ENCODE data around the gene TYMP.
"Not testable (repeated sequence)": the region's sequence is repeated elsewhere in the genome, so short reads cannot be mapped to it uniquely, and the experiment has no call there.

Gene TYMP

GRCh38 chr22:50562523-50563412 lies 33.0 kb upstream of the TYMP start, which contains the start of gene SYCE3:
SYCE3 (minus strand) TSS chr22:50562919; CDS start chr22:50556405, 6,514 bp downstream.
- DNase-seq = peak; percentile 95

GRCh38 chr22:50561401-50562358 lies 31.9 kb upstream of the TYMP start:
- DNase-seq = no peak

GRCh38 chr22:50560034-50560433 lies 30.2 kb upstream of the TYMP start:
- DNase-seq = no peak

- DNase-seq = no peak
Measured at GRCh38 chr22:50556703-50557102, 26.9 kb upstream of the TYMP start.

DNA sequence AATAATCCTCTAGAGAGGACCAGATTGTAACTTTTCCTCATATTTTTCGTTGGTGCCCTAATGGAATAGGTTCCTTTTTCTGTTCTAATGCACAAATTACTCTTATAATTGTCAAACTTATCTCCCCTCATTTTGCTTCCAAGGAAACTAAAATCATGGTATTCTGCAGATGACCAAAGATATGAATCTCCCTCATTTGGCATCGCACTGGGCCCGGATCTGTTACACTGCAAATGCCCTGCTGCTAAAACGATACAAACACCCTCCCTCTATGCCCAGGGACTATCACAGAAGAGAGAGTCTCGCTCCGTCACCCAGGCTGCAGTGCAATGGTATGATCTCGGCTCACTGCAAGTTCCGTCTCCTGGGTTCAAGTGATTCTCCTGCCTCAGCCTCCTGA lies 23.5 kb upstream of the TYMP start:
- DNase-seq = no peak

- DNase-seq = no peak
Measured at GRCh38 chr22:50551160-50551752, 21.4 kb upstream of the TYMP start.

DNA sequence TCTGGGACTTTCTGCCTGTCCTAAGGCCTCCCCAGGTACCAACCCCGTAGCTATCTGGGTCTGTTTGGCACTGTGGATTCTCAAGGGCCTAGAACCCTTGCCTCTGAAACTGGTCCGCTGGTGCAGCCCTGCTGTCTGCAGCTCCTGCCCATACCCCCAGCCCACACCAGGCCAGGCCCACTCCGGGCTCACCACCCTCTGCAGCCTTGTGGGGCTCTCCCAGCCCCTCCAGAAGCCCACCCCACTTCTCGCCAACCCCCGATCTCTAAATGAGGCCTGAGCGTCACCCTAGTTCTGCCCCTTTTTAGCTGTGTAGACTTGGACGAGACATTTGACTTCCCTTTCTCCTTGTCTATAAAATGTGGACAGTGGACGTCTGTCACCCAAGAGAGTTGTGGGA lies 20.6 kb upstream of the TYMP start:
- DNase-seq = no peak

DNA sequence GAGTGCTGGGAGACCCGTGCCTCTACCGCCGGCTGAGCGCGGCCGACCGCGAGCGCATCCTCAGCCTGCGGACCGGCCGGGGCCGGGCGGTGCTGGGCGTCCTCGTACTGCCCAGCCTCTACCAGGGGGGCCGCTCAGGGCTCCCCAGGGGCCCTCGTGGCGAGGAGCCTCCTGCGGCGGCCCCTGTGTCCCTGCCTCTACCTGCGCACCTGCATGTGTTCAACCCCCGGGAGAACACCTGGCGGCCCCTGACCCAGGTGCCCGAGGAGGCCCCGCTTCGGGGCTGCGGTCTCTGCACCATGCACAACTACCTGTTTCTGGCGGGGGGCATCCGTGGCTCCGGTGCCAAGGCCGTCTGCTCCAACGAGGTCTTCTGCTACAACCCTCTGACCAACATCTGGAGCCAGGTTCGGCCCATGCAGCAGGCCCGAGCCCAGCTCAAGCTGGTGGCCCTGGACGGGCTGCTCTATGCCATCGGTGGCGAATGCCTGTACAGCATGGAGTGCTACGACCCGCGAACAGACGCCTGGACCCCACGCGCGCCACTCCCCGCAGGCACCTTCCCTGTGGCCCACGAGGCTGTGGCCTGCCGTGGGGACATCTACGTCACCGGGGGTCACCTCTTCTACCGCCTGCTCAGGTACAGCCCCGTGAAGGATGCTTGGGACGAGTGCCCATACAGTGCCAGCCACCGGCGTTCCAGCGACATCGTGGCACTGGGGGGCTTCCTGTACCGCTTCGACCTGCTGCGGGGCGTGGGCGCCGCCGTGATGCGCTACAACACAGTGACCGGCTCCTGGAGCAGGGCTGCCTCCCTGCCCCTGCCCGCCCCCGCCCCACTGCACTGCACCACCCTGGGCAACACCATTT lies 19.3 kb upstream of the TYMP start:
- DNase-seq = no peak

- no peak for DNase-seq
Measured at GRCh38 chr22:50548040-50548920, 18.5 kb upstream of the TYMP start.

GRCh38 chr22:50547263-50547985 lies 17.6 kb upstream of the TYMP start:
- DNase-seq = no peak

- no peak for DNase-seq
Measured at GRCh38 chr22:50546326-50547262, 16.8 kb upstream of the TYMP start.

- DNase-seq = no peak
Measured at GRCh38 chr22:50545522-50546325, 15.9 kb upstream of the TYMP start, which contains the start of gene KLHDC7B. KLHDC7B (plus strand) TSS chr22:50545899; CDS start chr22:50546244, 345 bp downstream.

GRCh38 chr22:50544746-50545253 lies 15.0 kb upstream of the TYMP start:
- no peak for DNase-seq

GRCh38 chr22:50544078-50544745 lies 14.4 kb upstream of the TYMP start:
- DNase-seq = no peak

DNA sequence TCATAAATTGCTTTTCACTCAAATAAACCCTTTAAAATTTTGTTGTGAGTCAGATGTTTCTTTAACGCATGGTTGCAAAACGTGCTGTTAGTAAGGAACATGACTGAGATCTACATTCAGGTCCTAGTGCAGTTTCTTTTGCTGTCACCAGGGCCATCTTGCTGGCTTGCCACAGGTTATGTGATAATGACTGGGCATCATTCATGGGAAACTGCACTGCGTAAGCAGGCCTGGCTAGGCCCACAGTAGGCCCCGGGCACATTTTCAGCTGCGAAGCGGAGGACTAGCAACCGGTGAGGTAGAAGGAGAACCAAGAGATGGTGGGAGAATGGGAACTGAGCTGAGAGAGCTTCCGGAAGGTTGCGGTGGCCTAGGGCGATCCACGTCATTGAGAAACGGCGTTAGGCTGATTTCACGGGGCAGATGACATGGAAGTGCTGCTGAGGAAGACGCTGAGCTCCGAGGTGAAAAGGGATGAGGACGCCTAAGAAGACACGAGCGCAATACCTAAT lies 12.7 kb upstream of the TYMP start:
- DNase-seq = no peak

GRCh38 chr22:50541667-50542026 lies 11.8 kb upstream of the TYMP start:
- DNase-seq = not testable (repeated sequence)

GRCh38 chr22:50540381-50540780 lies 10.6 kb upstream of the TYMP start:
- no peak for DNase-seq

Measured in COR-L47 (cell line).